A549 (cell line): ENCODE results near the gene FER.

Source experiments
- CTCF ChIP-seq: fragments of >200 bp; sonication (Bioruptor Twin); formaldehyde crosslinking; IDR thresholded peaks from 3 replicates; pipeline ENCODE4 v1.5.1; 2016
- MAZ ChIP-seq: fragments of 150-350 bp; IDR thresholded peaks from 2 replicates; pipeline ENCODE4 v1.6.1; 2014; ENCODE audit warnings: antibody characterized with exemption, low read depth, low read length, borderline replicate concordance
- POLR2A ChIP-seq: IDR thresholded peaks from 2 replicates; pipeline ENCODE4 v1.6.1; 2012; ENCODE audit warnings: mild to moderate bottlenecking, low read length

GRCh38 chr5:109242518-109242917, 494.8 kb downstream of the FER start:
- TF ChIP-seq POLR2A (no peak), CTCF (no peak), MAZ (no peak)
